HG03457 (cell line): ENCODE data around the gene GSTA2.
"Not testable (repeated sequence)": the region's sequence is repeated elsewhere in the genome, so short reads cannot be mapped to it uniquely, and the experiment has no call there.

Source experiments
- ATAC-seq: cut with Tn5 transposase; IDR thresholded peaks from one replicate; pipeline ENCODE4 v1.9.1; 2021; ENCODE audit warnings: moderate number of reproducible peaks; ENCODE audit not compliant: unreplicated experiment

GSTA2 gene

GRCh38 chr6:52763322-52763916, at the start of gene GSTA2:
TSS of gene GSTA2 (minus strand) at chr6:52763475. CDS start at chr6:52757947, 5,528 bp downstream.
- ATAC-seq = not testable (repeated sequence)

GRCh38 chr6:52809777-52810176, 46.5 kb upstream of the GSTA2 start:
- ATAC-seq = not testable (repeated sequence)

DNA sequence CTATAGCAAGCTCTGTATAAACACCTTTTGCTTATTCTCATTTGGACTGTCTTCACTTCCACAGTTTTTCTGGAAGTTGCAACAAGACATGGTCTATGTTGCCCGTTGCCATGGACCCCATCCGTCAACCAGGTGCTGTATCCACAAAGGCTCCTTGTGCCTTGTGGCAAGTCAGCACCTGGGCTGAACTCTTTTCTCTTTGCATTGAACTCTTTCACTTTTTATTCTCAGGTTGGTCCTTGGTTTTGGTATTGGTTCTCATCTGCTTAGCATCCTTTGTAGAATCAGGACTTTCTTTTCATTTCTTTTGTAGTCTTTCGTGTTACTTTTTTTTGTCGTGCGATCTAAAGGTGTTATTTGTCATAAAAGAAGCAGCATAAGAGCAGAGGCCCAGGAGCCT, 45.4 kb upstream of the GSTA2 start:
- ATAC-seq = no peak

DNA sequence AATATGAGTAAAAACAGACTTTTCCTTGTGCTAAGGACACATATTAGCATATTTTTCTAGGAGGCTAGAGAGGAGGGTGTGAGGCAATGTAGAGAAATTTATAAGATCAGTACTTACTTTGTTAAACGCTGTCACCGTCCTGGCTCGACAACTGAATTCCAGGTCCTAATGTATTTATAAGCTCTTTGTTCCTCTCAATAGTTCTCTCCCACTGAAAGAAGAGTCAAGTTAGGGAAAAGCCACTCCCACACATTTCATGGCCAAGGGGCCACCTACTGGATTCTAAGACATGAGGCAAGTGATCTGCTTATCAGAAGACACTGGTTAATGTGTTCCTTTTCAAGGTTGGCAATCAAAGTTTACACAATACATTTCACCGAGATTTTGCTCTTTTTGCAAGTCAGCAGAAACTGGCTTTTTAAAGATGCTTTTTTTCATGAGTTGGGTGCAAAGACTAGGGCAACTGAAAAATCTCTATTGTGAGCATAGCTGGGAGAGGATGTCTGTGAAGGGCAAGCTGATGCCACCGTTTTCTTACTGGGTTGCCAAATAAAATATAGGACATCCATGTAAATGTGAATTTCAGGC, 40.5 kb upstream of the GSTA2 start, which contains the start of gene GSTA1:
TSS of gene GSTA1 (minus strand) at position 149 of the 588 bp plus-strand sequence. CDS start 4,549 bp downstream, outside the sequence.
- ATAC-seq = not testable (repeated sequence)

GRCh38 chr6:52802806-52803205, 39.5 kb upstream of the GSTA2 start:
- ATAC-seq = no peak

- no peak for ATAC-seq
Observed at GRCh38 chr6:52801188-52801841, 38.0 kb upstream of the GSTA2 start.

GRCh38 chr6:52799272-52799671, 36.0 kb upstream of the GSTA2 start:
- ATAC-seq = not testable (repeated sequence)

DNA sequence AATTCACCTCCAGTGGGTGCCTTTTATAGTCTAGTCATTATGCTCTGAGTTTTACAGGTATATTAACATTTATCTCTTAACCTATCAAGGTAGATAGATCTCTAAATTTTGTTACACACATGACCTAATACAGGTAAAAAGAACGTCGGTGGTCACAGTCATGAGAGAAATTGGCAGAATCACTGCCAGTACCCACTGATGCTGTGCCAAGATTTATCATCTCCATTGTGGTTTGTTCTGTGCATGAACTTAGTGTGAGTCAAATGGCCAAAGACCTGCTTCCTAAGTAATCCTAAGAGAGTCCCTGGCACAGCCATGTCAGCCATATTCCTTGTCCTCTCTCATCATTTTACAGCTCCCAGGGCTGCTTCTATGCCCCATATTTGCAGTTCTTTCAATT, 31.1 kb upstream of the GSTA2 start:
- ATAC-seq = not testable (repeated sequence)

GRCh38 chr6:52790861-52791260, 27.6 kb upstream of the GSTA2 start:
- ATAC-seq = no peak

GRCh38 chr6:52789658-52790057, 26.4 kb upstream of the GSTA2 start:
- not testable (repeated sequence) for ATAC-seq

GRCh38 chr6:52788478-52788877, 25.2 kb upstream of the GSTA2 start:
- ATAC-seq = no peak

DNA sequence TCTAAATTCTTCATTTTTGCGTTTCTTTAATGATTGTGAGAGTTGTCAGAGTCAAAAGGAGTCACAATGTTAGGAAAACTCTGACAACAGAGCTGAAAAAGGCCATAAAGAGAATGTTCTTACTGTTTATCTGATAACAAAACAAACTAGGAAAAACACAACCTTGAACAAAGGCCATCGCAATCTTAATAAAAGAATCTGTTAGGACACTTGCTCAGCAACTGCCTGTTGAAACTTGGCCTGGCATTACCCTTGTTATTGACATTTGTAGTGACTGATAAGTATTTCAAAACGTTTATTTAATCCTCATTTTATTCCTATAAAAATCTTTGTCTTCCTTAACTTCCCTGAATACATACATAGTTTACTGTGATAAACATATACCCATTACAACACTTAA, 24.6 kb upstream of the GSTA2 start:
- no peak for ATAC-seq

GRCh38 chr6:52786249-52786956, 23.1 kb upstream of the GSTA2 start:
- no peak for ATAC-seq

GRCh38 chr6:52782696-52783274, 19.5 kb upstream of the GSTA2 start:
- not testable (repeated sequence) for ATAC-seq

GRCh38 chr6:52782209-52782608, 18.9 kb upstream of the GSTA2 start:
- ATAC-seq = not testable (repeated sequence)

- ATAC-seq = no peak
Observed at GRCh38 chr6:52779237-52779636, 16.0 kb upstream of the GSTA2 start.

GRCh38 chr6:52776711-52777351, 13.6 kb upstream of the GSTA2 start:
- ATAC-seq = not testable (repeated sequence)

DNA sequence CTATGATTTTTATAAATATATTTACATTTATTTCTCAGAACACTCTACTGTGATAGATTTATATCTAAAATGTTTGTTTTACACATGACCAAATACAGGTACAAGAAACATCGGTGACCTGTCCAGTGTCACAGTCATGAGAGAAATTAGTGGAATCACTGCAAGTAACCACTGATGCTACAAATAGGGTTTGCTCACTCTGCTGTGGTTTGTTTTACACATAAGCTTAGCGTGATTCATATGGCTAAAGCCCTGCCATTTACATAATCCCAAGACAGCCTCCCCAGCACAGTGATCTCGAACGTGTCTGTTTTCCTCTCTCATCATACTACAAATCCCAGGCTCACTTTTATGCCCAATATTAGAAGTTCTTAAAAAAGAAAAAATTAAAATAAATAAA, 6.1 kb upstream of the GSTA2 start:
- not testable (repeated sequence) for ATAC-seq

DNA sequence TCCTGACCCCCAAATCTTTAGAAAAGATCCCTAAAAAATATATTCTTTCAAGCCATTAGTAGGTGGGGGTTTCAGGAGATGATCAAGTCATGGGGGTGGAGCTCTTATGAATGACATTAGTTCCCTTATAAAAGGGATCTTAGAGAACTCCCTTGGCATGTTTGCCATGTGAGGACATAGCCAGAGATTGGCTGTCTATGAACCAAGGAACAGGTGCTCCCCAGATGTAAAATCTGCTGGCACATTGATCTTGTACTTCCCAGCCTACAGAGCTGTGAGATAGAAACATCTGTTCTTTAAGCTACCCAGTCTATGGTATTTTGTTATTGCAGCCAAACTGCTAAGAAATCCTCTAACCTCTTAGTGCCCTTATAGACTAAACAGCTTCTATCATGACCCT, 4.4 kb upstream of the GSTA2 start:
- not testable (repeated sequence) for ATAC-seq

DNA sequence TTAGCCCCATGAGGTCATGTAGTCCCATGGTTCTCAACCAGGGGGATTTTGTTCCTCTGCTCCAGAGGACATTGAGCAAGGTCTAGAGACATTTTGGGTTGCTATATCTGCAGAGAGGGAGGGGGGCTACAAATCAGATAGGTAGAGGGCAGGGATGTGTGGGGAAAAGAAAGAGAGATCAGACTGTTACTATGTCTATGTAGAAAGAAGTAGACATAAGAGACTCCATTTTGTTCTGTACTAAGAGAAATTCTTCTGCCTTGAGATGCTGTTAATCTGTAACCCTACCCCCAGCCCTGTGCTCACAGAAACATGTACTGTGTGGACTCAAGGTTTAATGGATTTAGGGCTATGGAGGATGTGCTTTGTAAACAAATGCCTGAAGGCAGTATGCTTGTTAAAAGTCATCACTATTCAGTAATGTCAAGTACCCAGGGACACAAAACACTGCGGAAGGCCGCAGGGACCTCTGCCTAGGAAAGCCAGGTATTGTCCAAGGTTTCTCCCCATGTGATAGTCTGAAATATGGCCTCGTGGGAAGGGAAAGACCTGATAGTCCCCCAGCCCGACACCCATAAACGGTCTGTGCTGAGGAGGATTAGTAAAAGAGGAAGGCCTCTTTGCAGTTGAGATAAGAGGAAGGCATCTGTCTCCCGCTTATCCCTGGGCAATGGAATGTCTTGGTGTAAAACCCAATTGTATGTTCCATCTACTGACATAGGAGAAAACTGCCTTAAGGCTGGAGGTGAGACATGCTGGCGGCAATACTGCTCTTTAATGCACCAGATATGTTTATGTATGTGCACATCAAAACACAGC, 1.4 kb downstream of the GSTA2 start:
- not testable (repeated sequence) for ATAC-seq
